Endothelial cell of umbilical vein (primary cell): ENCODE measurements around the gene CACNG8. TPM values are rescaled to one million over a fixed set of nuclear protein-coding genes. Genes with fewer than 3 reads are reported as not detected.

Source experiments
- BruUV-seq: library from RNA; stranded (reverse); fragments of 400-500 nt; replicated peaks from 2 replicates; lab custom pipeline; 2021; lab: Mats Ljungman, UMichigan
- CTCF ChIA-PET: fragments of 300-600, 350-600 bp; sonication (Branson Sonifier 250); formaldehyde crosslinking; loops from one replicate; lab custom pipeline; 2021; ENCODE audit warnings: antibody characterized with exemption, inconsistent platforms; lab: Charles Lee
- POLR2A ChIA-PET: fragments of 300-600, 350-600 bp; sonication (Branson Sonifier 250); formaldehyde crosslinking; loops from one replicate; lab custom pipeline; 2021; ENCODE audit warnings: antibody characterized with exemption, inconsistent platforms; lab: Charles Lee
- DNase-seq: peaks from one replicate; pipeline ENCODE4 v3.0.0-alpha.2; 2011; ENCODE audit warnings: low read depth, low spot score
- FAIRE-seq: peaks from 2 replicates; lab custom pipeline; 2011; peaks lifted over from hg19 to GRCh38; lab: Jason Lieb, UNC
- H2AFZ ChIP-seq: 2 replicates; pipeline ENCODE4 v1.6.0; 2012; ENCODE audit warnings: low read depth, low read length, control low read depth, inconsistent platforms
- H3K27ac ChIP-seq: 2 replicates; pipeline ENCODE4 v1.5.1; 2011; ENCODE audit warnings: low read depth, mild to moderate bottlenecking, control low read depth, low read length, moderate library complexity; ENCODE audit not compliant: insufficient read depth
- H3K27me3 ChIP-seq, 2 experiments: 2 replicates each; pipeline versions ENCODE4 v1.6.0 to v1.6.1; 2011; ENCODE audit warnings: low read length in 2 of 2, mixed read lengths in 1 of 2; ENCODE audit not compliant: control insufficient read depth in 2 of 2, insufficient read depth in 2 of 2
- H3K36me3 ChIP-seq, 2 experiments: 2 replicates in 1 of 2; 3 replicates in 1 of 2; pipeline ENCODE4 v1.5.1; 2011; ENCODE audit warnings: low read length in 2 of 2, mild to moderate bottlenecking in 1 of 2, moderate library complexity in 1 of 2; ENCODE audit not compliant: control insufficient read depth in 2 of 2, insufficient read depth in 2 of 2; ENCODE audit errors: extremely low read depth in 1 of 2
- H3K4me1 ChIP-seq: 3 replicates; pipeline ENCODE4 v1.5.1; 2011; ENCODE audit warnings: mild to moderate bottlenecking, low read length; ENCODE audit not compliant: control insufficient read depth, insufficient read depth; ENCODE audit errors: extremely low read depth
- H3K4me2 ChIP-seq: 2 replicates; pipeline ENCODE4 v1.6.1; 2011; ENCODE audit warnings: low read length, control low read depth, mixed read lengths; ENCODE audit not compliant: insufficient read depth
- H3K4me3 ChIP-seq, 3 experiments: fragments of 200-600 bp in 1 of 3; sonication (generic), shearing (Covaris generic) in 1 of 3; replicated peaks in 1 of 3; 2 replicates each; pipeline ENCODE4 v1.5.1; 2011 to 2016; ENCODE audit warnings: control low read depth in 3 of 3, low read length in 3 of 3, mild to moderate bottlenecking in 2 of 3, inconsistent platforms in 1 of 3, low read depth in 1 of 3, moderate library complexity in 1 of 3; ENCODE audit not compliant: insufficient read depth in 1 of 3
- H3K79me2 ChIP-seq: 2 replicates; pipeline ENCODE4 v1.6.0; 2012; ENCODE audit warnings: low read length, inconsistent platforms; ENCODE audit not compliant: control insufficient read depth, insufficient read depth
- H3K9ac ChIP-seq: replicated peaks from 2 replicates; pipeline ENCODE3; 2011; ENCODE audit warnings: low read length, control low read depth; ENCODE audit not compliant: insufficient read depth; ENCODE audit errors: extremely low read depth
- H3K9me1 ChIP-seq: replicated peaks from 3 replicates; pipeline ENCODE4 v1.6.0; 2011; ENCODE audit warnings: mild to moderate bottlenecking, low read length; ENCODE audit not compliant: control insufficient read depth, insufficient read depth; ENCODE audit errors: extremely low read depth
- H3K9me3 ChIP-seq: replicated peaks from 2 replicates; pipeline ENCODE4 v1.5.1; 2012; ENCODE audit warnings: low read length, inconsistent platforms; ENCODE audit not compliant: control insufficient read depth, insufficient read depth
- H4K20me1 ChIP-seq: replicated peaks from 2 replicates; pipeline ENCODE3; 2011; ENCODE audit warnings: mild to moderate bottlenecking, low read length; ENCODE audit not compliant: control insufficient read depth, insufficient read depth; ENCODE audit errors: extremely low read depth
- EZH2 ChIP-seq: IDR thresholded peaks from 2 replicates; pipeline ENCODE4 v1.6.1; 2012; ENCODE audit warnings: borderline replicate concordance, low read depth, mild to moderate bottlenecking, moderate library complexity, low read length, inconsistent platforms; ENCODE audit not compliant: severe bottlenecking
- POLR2A ChIP-seq: IDR thresholded peaks from 2 replicates; pipeline ENCODE4 v1.6.1; 2012; ENCODE audit warnings: low read depth, mild to moderate bottlenecking, control low read depth, low read length
- dilution Hi-C: fragments of 300-500 bp; cut with MboI; formaldehyde crosslinking; loops from one replicate; pipeline ENCODE4 v1.15.0; 2019; ENCODE audit warnings: low sequenced_read_pairs; ENCODE audit not compliant: extremely low pct_ligation_motif_present
- intact Hi-C: fragments of 100-400 bp; cut with micrococcal nuclease; formaldehyde crosslinking; loops from one replicate; pipeline ENCODE4 v1.10.0; 2022
- polyA plus RNA-seq, 4 experiments: library from polyadenylated mRNA; depleted of rRNA in 3 of 4; stranded (reverse) in 3 of 4; unstranded in 1 of 4; fragments of >200 nt; gene quantifications; 2 replicates each; pipeline versions ENCODE4 v1.2.1 to v1.2.3, GENCODE V29; 2011 to 2012; ENCODE audit warnings: missing spikeins in 1 of 4
- total RNA-seq: library from RNA; stranded (reverse); gene quantifications from 2 replicates; pipeline ENCODE4 v1.2.3, GENCODE V29; 2021
- TF ChIP-seq, protein P1 (sequence below), 2 donors: IDR thresholded peaks; 1 replicate in 1 of 2; 2 replicates in 1 of 2; pipeline ENCODE4 v1.5.1; 2011; ENCODE audit warnings: low read length in 2 of 2, mild to moderate bottlenecking in 2 of 2, moderate library complexity in 2 of 2, control low read depth in 1 of 2, inconsistent platforms in 1 of 2, low read depth in 1 of 2; ENCODE audit not compliant: insufficient read depth in 1 of 2; ENCODE audit errors: extremely low read depth in 1 of 2

Gene CACNG8
- total and polyA plus RNA-seq, 2 donors (not counting 3 experiments of a cell fraction or from before 2014, with no cell fraction given), result 0.18 to 1.7 TPM

DNA sequence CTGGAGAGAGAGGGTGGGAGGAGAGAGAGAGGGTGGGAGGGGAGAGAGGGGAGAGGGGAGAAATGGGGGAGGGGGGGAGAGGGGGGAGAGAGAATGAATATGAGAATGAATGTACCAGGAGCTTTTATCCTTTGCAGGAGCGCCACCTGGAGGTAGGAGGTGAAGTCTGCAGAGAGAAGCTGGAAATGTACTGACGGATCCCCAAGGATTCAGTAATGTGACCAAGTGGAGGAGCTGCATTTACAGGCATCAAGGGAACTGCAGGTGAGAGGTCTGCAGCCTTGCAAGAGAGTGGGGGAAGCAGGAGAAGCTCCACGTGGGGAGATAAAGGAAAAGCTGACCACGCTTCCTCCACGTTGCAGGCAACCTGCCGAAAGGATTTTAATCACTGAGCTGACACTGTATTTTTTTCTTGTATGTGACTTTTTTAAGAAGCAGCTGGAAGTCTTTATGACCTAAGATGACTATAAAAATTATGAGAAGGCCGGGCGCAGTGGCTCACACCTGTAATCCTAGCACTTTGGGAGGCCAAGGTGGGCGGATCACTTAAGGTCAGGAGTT lies 67.3 kb downstream of the CACNG8 start:
- peak; percentile 67 for DNase-seq
- ChIA-PET CTCF (interaction anchor here (0.5 to 9.2 kb wide), 96 partner anchors 9 to 835 kb away, joined by 3 to 216 read pairs (median 6); partner anchors contain the start of genes CACNG6, MYADM, OSCAR and PRKCG), POLR2A (interaction anchor here (0.6 kb wide), 1 partner anchor 90 kb away, joined by 3 read pairs; no protein-coding TSS in a partner anchor)
- intact Hi-C loops, result loop anchor here (1.0 to 10.0 kb wide), 5 partner anchors 188 to 835 kb away; partner anchors contain the start of gene ZNF665
- no peak overlapping the region for H3K4me3 ChIP-seq
- H3K9me1 ChIP-seq, result no peaks in the 10 kb centered on the region
- no TSS peak for BruUV-seq
- no peak overlapping the region for H3K27ac ChIP-seq
- TF ChIP-seq EZH2 (no peak), POLR2A (no peak)
- TF ChIP-seq, protein P1, sequence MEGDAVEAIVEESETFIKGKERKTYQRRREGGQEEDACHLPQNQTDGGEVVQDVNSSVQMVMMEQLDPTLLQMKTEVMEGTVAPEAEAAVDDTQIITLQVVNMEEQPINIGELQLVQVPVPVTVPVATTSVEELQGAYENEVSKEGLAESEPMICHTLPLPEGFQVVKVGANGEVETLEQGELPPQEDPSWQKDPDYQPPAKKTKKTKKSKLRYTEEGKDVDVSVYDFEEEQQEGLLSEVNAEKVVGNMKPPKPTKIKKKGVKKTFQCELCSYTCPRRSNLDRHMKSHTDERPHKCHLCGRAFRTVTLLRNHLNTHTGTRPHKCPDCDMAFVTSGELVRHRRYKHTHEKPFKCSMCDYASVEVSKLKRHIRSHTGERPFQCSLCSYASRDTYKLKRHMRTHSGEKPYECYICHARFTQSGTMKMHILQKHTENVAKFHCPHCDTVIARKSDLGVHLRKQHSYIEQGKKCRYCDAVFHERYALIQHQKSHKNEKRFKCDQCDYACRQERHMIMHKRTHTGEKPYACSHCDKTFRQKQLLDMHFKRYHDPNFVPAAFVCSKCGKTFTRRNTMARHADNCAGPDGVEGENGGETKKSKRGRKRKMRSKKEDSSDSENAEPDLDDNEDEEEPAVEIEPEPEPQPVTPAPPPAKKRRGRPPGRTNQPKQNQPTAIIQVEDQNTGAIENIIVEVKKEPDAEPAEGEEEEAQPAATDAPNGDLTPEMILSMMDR (IDR thresholded peaks at IDR 0.05; ENCODE audit: extremely low read depth in 1 of 2, insufficient read depth in 1 of 2, low read depth in 1 of 2, low read length in 2 of 2), result peak; percentile 61 to 72
- no peak overlapping the region for H3K9ac ChIP-seq
- H3K4me1 ChIP-seq, result peaks cover 4% of the 10 kb centered on the region
- H2AFZ ChIP-seq, result no peak overlapping the region
- no peak overlapping the region for H3K4me2 ChIP-seq
- H3K9me3 ChIP-seq, result no peaks in the 10 kb centered on the region
- H4K20me1 ChIP-seq, result no peaks in the 10 kb centered on the region
- no peaks in the 10 kb centered on the region for H3K27me3 ChIP-seq
- H3K36me3 ChIP-seq, result no peaks in the 10 kb centered on the region
- H3K79me2 ChIP-seq, result no peaks in the 10 kb centered on the region
- dilution Hi-C loops, result no loop called here
- peak; percentile 76 for FAIRE-seq
